Measurements from ENCODE around the gene PLAGL1. TPM values are rescaled to one million over a fixed set of nuclear protein-coding genes. Genes with fewer than 3 reads are reported as not detected.
"Not testable (repeated sequence)": the region's sequence is repeated elsewhere in the genome, so short reads cannot be mapped to it uniquely, and the experiment has no call there.

PLAGL1 gene
- total RNA-seq, 2 donors from 2014 or later = 13.2 to 25.8 TPM

DNA sequence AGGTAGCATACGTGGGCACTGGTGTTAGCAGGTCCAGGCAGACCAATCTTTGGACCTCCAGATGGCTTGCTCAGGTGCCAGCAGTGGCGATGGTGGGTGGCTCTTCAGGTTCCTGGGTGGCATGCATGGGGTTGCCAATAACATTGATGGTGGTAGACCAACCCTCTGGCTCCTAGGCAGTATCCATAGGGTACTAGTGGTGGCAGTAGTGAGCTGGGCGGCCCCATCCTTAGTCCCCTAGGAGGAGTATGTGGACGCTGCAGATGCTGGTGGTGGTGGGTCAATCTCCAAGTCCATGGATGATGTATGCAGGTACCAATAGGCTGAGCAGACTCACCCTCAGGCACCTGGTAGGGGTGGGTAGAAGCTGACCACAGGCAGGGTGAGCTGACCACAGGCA lies 73.2 kb downstream of the PLAGL1 start:
- 92% methylated on average over 4 of the region's 4 CpGs for WGBS
- Histone ChIP-seq H3K27ac (no peak overlapping the region), H3K36me3 (no peaks in the 10 kb centered on the region), H3K9me3 (no peaks in the 10 kb centered on the region), H3K27me3 (replicated peaks; ENCODE audit: insufficient read depth) (no peaks in the 10 kb centered on the region), H3K4me3 (no peak overlapping the region), H3K4me1 (replicated peaks) (no peaks in the 10 kb centered on the region)
- TF ChIP-seq POLR2AphosphoS5 (IDR thresholded peaks at IDR 0.05) (no peak), POLR2A (IDR thresholded peaks at IDR 0.05) (no peak), CTCF (IDR thresholded peaks at IDR 0.05) (no peak)
- intact Hi-C loops (cut with DNase I) = no loop called here
- no peak for DNase-seq (ENCODE audit: low spot score)

DNA sequence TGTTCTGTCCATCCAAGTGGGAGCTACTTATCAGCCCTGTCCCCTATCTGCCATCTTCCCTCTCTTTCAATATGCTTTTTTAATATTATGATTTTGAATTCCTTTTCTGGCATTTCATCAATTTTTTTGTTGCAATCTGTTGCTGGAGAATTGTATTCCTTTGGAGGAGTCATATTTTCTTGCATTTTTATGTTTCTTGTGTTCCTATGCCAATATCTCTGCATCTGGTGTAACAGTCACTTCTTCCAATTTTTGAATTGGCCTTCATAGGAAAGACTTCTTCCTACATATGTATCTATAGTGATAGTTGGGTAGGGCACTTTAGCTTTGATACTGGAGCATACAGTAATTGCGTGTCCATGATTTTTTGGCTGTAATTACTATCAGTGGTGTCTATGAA lies 73.7 kb downstream of the PLAGL1 start:
- Histone ChIP-seq H3K36me3 (no peaks in the 10 kb centered on the region), H3K4me3 (no peak overlapping the region), H3K4me1 (replicated peaks) (no peaks in the 10 kb centered on the region), H3K27me3 (replicated peaks; ENCODE audit: insufficient read depth) (no peaks in the 10 kb centered on the region), H3K9me3 (no peaks in the 10 kb centered on the region), H3K27ac (no peak overlapping the region)
- no peak for DNase-seq (ENCODE audit: low spot score)
- WGBS = 93% methylated on average over 1 of the region's 1 CpG
- intact Hi-C loops (cut with DNase I) = no loop called here
- no peak for TF ChIP-seq CTCF (IDR thresholded peaks at IDR 0.05)
- TF ChIP-seq POLR2AphosphoS5 (IDR thresholded peaks at IDR 0.05) = no peak
- no peak for TF ChIP-seq POLR2A (IDR thresholded peaks at IDR 0.05)

DNA sequence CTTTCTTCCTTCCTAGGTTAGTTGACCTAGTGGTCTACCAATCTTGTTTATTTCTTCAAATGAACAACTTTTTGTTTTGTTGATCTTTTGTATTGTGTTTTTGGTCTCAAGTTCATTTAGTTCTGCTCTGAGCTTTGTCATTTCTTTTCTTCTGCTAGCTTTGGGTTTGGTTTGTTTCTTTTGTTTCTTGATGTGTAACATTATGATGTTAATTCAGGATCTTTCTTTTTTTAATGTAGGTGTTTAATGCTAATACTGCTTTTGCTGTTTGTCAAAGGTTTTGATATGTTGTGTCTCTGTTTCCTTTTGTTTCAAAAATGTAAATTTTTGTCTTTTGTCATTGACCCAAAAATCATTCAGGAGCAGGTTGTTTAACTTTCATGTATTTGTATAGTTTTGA lies 78.1 kb downstream of the PLAGL1 start:
- no peak overlapping the region for H3K4me3 ChIP-seq
- no peak for DNase-seq (ENCODE audit: low spot score)
- no peak for TF ChIP-seq POLR2AphosphoS5 (IDR thresholded peaks at IDR 0.05)
- TF ChIP-seq CTCF (IDR thresholded peaks at IDR 0.05) = no peak
- no peak for TF ChIP-seq POLR2A (IDR thresholded peaks at IDR 0.05)
- H3K4me1 ChIP-seq (replicated peaks) = no peaks in the 10 kb centered on the region
- H3K27ac ChIP-seq = no peak overlapping the region
- no peaks in the 10 kb centered on the region for H3K27me3 ChIP-seq (replicated peaks; ENCODE audit: insufficient read depth)
- intact Hi-C loops (cut with DNase I) = no loop called here
- H3K36me3 ChIP-seq = no peaks in the 10 kb centered on the region
- H3K9me3 ChIP-seq = no peaks in the 10 kb centered on the region

GRCh38 chr6:143928853-143929252 lies 79.2 kb downstream of the PLAGL1 start:
- Histone ChIP-seq H3K36me3 (no peaks in the 10 kb centered on the region), H3K9me3 (no peaks in the 10 kb centered on the region), H3K27ac (no peak overlapping the region), H3K4me1 (replicated peaks) (no peaks in the 10 kb centered on the region), H3K4me3 (no peak overlapping the region), H3K27me3 (replicated peaks; ENCODE audit: insufficient read depth) (no peaks in the 10 kb centered on the region)
- 89% methylated on average over 1 of the region's 1 CpG for WGBS
- intact Hi-C loops (cut with DNase I) = no loop called here
- no peak for DNase-seq (ENCODE audit: low spot score)
- TF ChIP-seq POLR2AphosphoS5 (IDR thresholded peaks at IDR 0.05) = no peak
- TF ChIP-seq CTCF (IDR thresholded peaks at IDR 0.05) = no peak
- no peak for TF ChIP-seq POLR2A (IDR thresholded peaks at IDR 0.05)

GRCh38 chr6:143917026-143917425 lies 91.0 kb downstream of the PLAGL1 start:
- H3K27me3 ChIP-seq (replicated peaks; ENCODE audit: insufficient read depth); DNase-seq (ENCODE audit: low spot score); H3K27ac ChIP-seq; H3K4me3 ChIP-seq; H3K4me1 ChIP-seq (replicated peaks); intact Hi-C loops (cut with DNase I); H3K9me3 ChIP-seq; H3K36me3 ChIP-seq: not testable (repeated sequence)
- WGBS = 92% methylated on average over 4 of the region's 4 CpGs
